Measurements from ENCODE around the gene PARD3. TPM values are rescaled to one million over a fixed set of nuclear protein-coding genes. Genes with fewer than 3 reads are reported as not detected.

PARD3 gene
- total and polyA plus RNA-seq, 2 donors (not counting 3 experiments of a cell fraction or from before 2014, with no cell fraction given), result 7.3 to 24.1 TPM

- Histone ChIP-seq H2AFZ (ENCODE audit: low read depth, low read length) (no peak overlapping the region), H3K36me3 (ENCODE audit: control insufficient read depth in 2 of 2, extremely low read depth in 1 of 2, insufficient read depth in 2 of 2, low read length in 2 of 2) (no peaks in the 10 kb centered on the region), H3K79me2 (ENCODE audit: control insufficient read depth, insufficient read depth, low read length) (no peaks in the 10 kb centered on the region), H4K20me1 (replicated peaks; ENCODE audit: control insufficient read depth, extremely low read depth, insufficient read depth, low read length) (no peaks in the 10 kb centered on the region), H3K4me2 (ENCODE audit: insufficient read depth, low read length) (no peak overlapping the region), H3K9me3 (replicated peaks; ENCODE audit: control insufficient read depth, insufficient read depth, low read length) (no peaks in the 10 kb centered on the region), H3K9me1 (replicated peaks; ENCODE audit: control insufficient read depth, extremely low read depth, insufficient read depth, low read length) (no peaks in the 10 kb centered on the region), H3K27ac (ENCODE audit: insufficient read depth, low read depth, low read length) (no peak overlapping the region), H3K9ac (replicated peaks; ENCODE audit: extremely low read depth, insufficient read depth, low read length) (no peak overlapping the region), H3K4me1 (ENCODE audit: control insufficient read depth, extremely low read depth, insufficient read depth, low read length) (no peaks in the 10 kb centered on the region), H3K4me3 (replicated peaks in 1 of 3; ENCODE audit: insufficient read depth in 1 of 3, low read depth in 1 of 3, low read length in 3 of 3) (no peak overlapping the region), H3K27me3 (ENCODE audit: control insufficient read depth in 2 of 2, insufficient read depth in 2 of 2, low read length in 2 of 2) (peaks cover 2 to 7% of the 10 kb centered on the region in 2 experiments)
- intact Hi-C loops (cut with micrococcal nuclease) (no loop called here), dilution Hi-C loops (cut with MboI; ENCODE audit: extremely low pct_ligation_motif_present, low sequenced_read_pairs) (no loop called here)
- ChIA-PET POLR2A (no interaction called here), CTCF (interaction anchor here (1.2 kb wide), 1 partner anchor 15 kb away, joined by 3 read pairs; no protein-coding TSS in a partner anchor)
- no peak for TF ChIP-seq GATA2 (IDR thresholded peaks at IDR 0.05; ENCODE audit: insufficient read depth, insufficient read length, low read depth, low read length)
- no peak for TF ChIP-seq POLR2AphosphoS5 (IDR thresholded peaks at IDR 0.05; ENCODE audit: insufficient read depth, low read depth, low read length)
- TF ChIP-seq MAX (IDR thresholded peaks at IDR 0.05; ENCODE audit: insufficient read depth, insufficient read length), result no peak
- no peak for TF ChIP-seq JUN (IDR thresholded peaks at IDR 0.05; ENCODE audit: borderline replicate concordance, insufficient read depth, insufficient read length, low read depth)
- no peak for TF ChIP-seq FOS (IDR thresholded peaks at IDR 0.05; ENCODE audit: borderline replicate concordance, insufficient read depth, low read length)
- TF ChIP-seq MYC (IDR thresholded peaks at IDR 0.05; ENCODE audit: low read depth, low read length), result no peak
- no peak for TF ChIP-seq CTCF (IDR thresholded peaks at IDR 0.05; ENCODE audit: extremely low read depth in 1 of 2, insufficient read depth in 1 of 2, low read depth in 1 of 2, low read length in 2 of 2)
- TF ChIP-seq EZH2 (IDR thresholded peaks at IDR 0.05; ENCODE audit: borderline replicate concordance, low read depth, low read length, severe bottlenecking), result no peak
- FAIRE-seq (no peak), DNase-seq (ENCODE audit: low read depth, low spot score) (no peak)
- BruUV-seq (replicated peaks), result no TSS peak
Observed at GRCh38 chr10:34094961-34095360, 720.1 kb downstream of the PARD3 start.
